ENCODE data around the gene RASSF8. TPM values are rescaled to one million over a fixed set of nuclear protein-coding genes. Genes with fewer than 3 reads are reported as not detected.
A peak's percentile ranks its signal among the peaks of the same experiment; 100 is the strongest.

RASSF8 gene, protein sequence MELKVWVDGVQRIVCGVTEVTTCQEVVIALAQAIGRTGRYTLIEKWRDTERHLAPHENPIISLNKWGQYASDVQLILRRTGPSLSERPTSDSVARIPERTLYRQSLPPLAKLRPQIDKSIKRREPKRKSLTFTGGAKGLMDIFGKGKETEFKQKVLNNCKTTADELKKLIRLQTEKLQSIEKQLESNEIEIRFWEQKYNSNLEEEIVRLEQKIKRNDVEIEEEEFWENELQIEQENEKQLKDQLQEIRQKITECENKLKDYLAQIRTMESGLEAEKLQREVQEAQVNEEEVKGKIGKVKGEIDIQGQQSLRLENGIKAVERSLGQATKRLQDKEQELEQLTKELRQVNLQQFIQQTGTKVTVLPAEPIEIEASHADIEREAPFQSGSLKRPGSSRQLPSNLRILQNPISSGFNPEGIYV
- total RNA-seq, result 31.4 and 43.3 TPM in 2 replicates

DNA sequence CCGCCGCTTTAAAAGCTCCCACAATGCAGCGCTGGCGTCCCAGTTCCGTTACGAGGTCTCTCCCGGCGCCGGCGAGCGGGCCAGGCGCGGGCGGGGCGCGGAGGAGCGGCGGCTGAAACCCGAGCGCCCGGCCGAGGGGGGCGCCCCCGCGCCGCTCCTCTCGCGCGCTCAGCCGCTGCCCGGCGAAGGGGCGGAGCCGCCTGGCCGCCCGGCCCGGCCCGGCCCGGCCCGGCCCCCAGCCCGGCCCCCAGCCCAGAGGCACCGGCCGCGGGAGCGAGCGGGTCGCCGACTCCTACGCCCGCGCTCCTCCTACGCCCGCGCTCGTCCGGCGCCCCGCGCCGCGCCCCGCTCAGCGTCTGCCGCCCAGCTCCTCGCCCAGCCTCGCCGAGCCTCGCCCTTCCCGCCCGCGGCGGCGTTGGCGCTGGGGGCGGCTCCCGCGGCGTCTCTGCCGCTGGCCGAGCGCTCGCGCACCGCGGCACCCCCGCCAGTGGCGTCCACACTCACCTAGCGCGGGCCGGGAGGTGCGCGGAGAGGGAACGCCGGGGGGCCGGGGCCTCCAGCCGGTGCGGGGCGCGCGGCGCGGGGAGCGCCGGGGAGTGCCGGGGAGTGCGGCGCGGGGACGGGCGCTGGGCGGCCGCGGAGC is at the start of gene RASSF8:
RASSF8 (plus strand) TSS at position 255 of the 643 bp plus-strand sequence. CDS start 96,662 bp downstream, outside the sequence.
- peak; percentile 83 to 87 for DNase-seq (ENCODE audit: low read depth in 2 of 2)

DNA sequence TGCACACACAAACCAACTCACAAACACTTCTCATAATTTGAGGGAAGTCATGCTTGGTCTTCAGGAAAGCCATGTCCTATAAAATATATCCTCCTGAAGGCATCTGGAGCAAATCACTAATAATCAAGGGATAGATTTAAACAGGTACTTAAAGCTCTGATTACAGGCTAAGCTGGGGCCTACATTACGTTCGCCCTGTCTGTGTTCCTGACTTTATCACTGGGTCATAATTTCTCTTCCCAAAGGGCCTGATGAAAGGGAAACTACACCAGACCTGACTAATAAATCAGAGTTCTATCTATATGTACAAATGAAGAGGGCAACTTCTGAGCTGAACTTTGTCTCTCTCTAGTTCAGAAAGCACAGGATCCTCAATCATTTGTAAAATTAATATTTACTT is 43.9 kb upstream of the RASSF8 start:
- DNase-seq (ENCODE audit: low read depth in 2 of 2), result no peak

DNA sequence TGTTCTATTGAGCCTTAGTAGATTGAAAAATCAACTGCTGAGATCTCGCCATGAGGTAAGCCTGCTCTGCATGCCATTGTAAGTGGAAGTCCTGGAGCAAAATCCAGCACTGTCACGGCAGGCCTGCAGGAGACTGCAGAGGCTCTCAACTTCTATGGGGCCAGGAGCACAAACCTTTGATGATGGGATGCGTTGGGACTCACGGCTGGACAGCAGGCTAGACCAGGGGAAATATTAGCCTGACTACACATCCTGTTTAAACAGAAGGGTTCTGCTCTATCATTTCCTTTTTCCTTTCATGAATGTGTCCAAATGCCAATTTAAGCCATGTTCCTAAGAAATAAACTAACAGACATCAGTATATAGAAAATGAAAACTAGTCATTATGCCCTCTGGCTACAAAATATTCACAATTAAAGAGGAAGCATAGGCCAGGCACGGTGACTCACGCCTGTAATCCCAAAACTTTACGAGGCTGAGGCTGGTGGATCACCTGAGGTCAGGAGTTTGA is 33.9 kb upstream of the RASSF8 start:
- peak; percentile 96 to 97 for DNase-seq (ENCODE audit: low read depth in 2 of 2)

DNA sequence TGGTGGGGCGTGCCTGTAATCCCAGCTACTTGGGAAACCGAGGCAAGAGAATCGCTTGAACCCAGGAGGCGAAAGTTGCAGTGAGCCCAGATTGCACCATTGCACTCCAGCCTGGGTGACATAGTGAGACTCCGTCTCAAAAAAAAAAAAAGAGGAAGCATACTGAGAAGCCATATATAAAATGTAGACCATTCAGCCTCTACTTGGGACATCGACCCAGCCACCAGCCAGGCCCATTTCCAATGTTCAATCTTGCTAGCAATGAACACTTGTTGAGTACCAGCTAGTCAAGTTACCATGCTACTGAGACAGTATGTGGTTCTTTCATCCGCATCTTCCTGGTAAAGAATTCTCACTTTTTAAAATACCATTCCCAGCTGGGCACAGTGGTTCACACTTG is 33.4 kb upstream of the RASSF8 start:
- DNase-seq (ENCODE audit: low read depth in 2 of 2), result no peak

DNA sequence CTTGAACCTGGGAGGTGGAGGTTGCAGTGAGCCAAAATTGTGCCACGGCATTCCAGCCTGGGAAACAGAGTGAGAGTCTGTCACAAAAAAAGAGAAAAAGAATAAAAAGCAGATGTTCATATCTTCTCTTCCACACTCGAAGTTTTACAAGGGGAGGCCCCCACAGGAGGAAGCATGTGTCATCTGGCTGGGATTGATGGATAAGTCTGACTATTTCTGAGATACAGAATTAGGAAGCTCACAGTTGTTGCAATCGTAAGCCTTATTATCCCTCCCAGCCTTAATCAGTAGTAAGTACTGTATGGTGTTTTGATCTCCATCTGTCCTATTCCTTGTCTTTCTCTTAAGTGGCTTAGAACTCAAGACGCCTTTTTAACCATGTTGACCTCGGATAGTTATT is 31.9 kb upstream of the RASSF8 start:
- peak in 1 of 2 donors; percentile 31 for DNase-seq (ENCODE audit: low read depth in 2 of 2)

DNA sequence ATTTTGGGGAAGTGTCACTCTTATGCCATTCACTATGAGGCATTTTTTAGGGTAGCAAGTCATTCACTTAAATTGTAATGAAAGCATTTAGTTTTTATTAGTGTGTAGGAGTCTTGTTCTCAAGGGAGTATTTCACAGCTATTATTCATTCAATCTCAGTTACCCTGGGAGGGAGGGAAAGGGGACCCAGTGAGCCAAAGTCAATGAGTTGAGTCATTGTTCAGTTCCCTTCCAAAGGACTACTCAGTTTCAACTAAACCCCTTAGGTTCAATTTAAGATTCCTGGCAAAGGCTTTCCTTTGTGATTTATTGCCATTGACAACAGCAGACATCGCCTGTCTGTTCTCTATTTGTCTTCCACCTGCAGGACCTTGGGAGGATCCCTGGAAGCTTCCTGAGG is 29.3 kb upstream of the RASSF8 start:
- DNase-seq (ENCODE audit: low read depth in 2 of 2), result no peak

DNA sequence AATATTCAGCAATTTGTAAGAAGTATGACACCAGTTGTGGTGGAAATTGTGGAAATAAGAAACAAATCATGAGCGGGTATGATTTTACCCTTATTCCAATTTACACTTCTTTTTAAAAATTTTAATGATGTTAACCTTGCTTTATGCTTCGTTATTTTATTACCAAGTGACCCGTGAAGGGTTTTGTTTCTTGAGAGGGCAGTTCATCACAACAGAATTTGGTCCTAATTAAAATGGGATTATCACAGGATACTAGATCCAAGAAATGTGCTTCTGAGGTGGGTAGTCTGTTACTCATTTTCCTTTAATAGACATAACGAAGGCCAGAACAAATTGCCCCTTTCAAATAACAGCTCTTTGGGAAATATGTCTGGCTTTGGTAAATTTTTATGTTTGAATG is 25.5 kb upstream of the RASSF8 start:
- DNase-seq (ENCODE audit: low read depth in 2 of 2), result no peak

DNA sequence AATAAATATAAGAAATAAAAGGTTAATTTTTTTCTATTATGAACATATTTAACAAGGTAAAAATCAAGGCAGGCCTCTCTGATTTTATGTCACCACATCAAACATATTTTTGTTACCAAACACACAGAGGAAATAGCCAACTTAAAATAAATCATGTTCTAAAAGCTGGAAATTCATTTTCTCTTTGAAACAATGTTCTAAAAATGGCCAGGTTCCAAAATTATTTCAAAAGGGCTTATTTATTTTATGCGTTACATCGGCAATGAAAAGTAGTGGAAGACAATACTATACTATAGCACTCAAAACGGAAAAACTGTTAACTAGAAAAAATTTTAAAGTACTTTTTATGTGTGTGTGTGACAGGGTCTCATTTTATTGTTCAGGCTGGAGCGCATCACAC is 24.0 kb upstream of the RASSF8 start:
- DNase-seq (ENCODE audit: low read depth in 2 of 2), result peak in 1 of 2 donors; percentile 67

DNA sequence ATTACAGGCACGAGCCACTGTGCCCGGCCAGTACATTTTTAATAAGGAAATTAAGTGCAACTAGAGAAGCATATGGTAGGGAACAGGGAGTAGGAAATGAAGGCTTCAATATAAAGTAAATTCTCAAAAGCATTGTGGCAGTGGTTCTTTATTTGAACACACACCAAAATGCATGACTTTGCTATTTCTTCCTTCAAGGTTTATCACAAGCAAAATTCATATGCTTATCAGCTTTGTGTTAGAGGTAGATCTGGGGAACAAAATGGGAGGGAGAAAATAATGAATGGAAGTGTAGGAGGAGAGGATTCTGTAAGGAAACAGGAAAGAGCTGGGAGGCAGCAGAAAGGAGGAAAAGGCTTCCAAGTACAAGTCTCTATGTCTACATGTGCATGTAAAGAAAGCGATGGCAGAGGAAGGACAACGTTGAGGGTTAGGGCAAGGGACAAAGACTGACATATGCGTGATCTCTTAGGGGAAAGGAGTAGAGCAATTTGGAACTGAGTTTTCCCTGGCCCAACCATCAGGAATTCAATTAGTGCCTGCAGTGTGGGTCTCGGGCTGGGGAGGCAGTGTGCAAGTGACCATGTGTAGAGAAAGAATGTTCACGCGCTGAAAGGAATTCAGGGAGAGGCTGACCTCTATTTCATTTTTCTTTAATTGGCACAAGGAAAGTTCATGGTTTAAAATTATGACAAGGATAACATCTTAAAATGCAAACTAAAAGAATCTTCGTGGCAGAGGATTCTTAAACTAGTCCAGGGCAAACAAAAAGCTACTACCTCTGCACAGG is 22.9 kb upstream of the RASSF8 start:
- no peak for DNase-seq (ENCODE audit: low read depth in 2 of 2)

DNA sequence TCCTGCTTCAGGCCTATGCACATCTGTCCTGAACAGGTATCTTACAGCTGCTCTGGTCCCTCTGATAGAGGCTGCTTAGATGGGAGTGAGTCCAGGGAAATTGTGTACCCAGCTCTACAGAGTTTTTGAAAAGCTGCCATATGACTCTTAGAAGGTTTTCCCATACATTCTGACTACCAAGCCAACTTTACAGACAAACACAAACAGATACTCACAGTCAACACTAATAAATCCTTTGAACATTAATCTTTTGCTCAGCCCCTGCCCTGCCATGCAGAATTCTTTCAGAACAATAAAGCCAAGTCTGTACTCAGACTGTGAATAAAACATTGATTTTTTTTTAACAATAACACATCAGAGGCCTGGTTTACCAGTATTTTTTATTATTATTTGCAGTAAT is 21.4 kb upstream of the RASSF8 start:
- DNase-seq (ENCODE audit: low read depth in 2 of 2), result no peak

DNA sequence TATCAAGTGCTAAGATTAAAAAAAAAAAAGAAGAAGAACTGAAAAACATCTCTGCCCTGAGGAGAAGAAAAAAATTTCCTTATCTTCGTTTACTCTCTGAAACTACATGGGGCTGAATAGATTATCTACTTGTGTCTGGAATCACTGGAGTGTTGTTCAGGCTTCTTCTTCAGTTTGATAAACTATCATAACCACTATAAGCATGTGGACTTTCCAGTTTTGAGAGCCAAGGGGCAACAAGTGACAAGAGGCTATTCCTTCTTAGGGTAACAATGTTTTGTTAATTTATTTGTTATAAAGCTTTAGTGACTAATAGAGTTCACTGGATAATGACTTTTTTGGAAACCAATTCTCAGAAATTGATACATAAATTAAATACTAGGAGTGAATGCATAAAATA is 19.9 kb upstream of the RASSF8 start:
- DNase-seq (ENCODE audit: low read depth in 2 of 2), result no peak

DNA sequence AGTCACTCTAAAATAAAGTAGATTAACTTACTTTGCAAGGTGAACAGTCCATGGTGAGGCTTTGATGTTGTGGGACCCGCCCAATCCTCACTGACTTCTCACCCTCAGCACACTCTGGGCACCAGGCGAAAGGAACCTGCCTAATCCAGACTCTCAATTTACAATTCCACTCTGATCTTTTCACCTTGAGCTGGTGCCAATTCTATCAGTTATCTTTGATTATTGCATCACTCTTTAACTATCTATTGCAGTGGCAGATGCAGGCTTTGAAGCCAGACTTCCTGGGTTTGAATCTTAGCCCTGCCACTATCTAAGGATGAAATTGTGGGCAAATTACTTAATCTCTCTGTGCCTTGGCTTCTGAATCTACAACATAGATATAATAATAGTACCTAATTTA is 18.9 kb upstream of the RASSF8 start:
- no peak for DNase-seq (ENCODE audit: low read depth in 2 of 2)

DNA sequence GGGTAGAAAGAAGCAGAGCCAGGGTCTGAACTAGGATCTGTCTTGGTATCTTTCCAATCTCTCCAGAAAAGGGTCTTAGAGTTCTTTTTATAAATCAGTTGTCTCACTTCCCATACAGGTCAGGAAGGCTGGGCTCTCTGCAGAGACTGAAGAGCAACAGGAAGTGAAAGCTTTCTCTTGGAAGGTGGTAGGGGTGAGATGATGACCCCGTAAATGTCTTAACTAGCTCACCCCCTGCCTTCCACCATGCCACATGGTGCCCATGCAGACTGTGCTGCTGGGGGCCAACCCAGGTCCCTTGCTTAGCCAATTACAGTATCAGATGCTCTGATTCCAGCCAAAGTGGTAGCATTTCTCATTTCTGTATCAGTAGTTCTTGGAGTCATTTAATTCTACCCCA is 17.6 kb upstream of the RASSF8 start:
- DNase-seq (ENCODE audit: low read depth in 2 of 2), result no peak

DNA sequence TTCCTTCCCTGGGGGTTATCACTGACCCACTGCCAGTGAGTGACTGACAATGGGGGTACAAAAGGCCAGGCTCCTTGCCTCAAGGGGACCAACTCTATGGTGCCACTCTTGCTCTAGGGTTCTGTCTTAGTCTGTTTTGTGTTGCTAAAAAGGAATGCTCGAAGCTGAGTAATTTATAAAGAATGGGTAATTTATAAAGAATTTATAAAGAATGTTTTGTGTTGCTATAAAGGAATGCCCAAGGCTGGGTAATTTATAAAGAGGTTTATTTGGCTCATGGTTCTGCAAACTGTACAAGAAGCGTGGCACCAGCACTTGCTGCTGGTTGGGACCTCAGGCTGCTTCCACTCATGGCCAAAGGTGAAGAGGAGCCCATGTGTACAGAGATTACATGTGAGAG is 15.8 kb upstream of the RASSF8 start:
- no peak for DNase-seq (ENCODE audit: low read depth in 2 of 2)

DNA sequence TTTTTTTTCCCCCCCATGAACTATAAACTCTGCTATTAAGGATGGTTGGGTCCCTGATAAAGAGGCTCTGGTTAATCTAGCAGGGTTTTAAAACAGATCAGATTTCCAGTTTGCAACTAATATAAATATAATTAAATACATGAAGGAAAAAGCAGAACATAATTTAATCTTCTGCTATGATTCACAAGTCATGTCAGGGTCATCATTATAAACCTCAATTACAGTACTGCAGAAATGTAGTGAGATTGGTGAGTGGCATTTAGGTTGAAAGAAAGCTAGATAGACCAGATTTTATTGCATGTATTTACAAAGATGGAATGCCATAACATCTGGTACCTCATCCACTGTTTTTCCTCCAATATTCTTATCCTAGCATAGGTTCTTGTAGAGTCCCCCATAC is 14.5 kb upstream of the RASSF8 start:
- no peak for DNase-seq (ENCODE audit: low read depth in 2 of 2)

DNA sequence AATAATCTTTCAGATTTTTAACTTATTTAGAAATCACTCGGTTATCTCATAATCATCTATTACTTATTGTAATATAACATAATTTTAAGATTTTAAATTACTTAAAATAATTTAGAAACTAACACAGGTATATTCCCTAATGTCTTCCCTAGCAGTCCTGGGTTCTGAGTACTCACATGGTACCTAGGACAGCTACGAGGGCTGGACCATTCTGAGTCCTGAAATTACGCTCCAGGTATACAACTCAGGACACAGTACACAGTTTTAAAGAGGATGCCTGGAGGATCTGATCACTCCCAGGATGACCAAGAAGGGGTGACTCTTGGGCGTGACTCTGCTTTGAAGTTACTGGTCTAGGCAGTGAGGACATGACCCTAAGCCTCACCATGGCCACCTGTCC is 9.1 kb upstream of the RASSF8 start:
- DNase-seq (ENCODE audit: low read depth in 2 of 2), result no peak

DNA sequence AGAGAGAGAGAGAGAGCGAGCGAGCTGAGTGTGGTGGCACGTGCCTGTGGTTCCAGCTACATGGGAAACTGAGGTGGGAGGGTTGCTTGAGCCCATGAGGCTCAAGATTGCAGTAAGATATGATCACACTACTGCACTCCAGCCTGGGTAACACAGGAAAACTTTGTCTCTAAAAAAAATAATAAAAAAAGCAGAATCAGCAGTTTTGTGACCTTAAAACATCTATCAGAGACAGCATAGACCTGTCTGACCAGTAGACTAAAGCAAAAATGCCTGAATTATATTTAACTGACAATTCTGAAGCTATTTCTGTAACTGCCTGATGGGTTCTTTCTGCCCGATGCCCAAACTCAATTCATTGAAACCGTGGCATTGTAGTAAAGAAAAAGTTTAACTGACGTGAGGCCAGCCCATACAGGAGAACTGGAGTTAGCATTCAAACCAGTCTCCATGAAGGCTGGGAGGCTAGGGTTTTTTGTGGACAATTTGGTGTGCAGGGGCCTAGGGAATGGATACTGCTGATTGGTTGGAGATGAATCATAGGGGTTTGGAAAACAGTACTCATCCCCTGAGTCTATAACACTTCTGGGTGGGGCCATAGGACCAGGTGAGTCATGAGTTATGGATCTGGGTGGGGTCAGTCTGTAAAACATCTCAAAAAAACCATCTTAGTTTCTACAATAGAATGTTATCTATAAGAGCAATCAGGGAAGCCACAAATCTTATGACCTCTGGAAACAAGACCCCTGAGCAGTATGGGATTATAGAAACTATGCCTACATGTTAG is 8.0 kb upstream of the RASSF8 start:
- no peak for DNase-seq (ENCODE audit: low read depth in 2 of 2)

DNA sequence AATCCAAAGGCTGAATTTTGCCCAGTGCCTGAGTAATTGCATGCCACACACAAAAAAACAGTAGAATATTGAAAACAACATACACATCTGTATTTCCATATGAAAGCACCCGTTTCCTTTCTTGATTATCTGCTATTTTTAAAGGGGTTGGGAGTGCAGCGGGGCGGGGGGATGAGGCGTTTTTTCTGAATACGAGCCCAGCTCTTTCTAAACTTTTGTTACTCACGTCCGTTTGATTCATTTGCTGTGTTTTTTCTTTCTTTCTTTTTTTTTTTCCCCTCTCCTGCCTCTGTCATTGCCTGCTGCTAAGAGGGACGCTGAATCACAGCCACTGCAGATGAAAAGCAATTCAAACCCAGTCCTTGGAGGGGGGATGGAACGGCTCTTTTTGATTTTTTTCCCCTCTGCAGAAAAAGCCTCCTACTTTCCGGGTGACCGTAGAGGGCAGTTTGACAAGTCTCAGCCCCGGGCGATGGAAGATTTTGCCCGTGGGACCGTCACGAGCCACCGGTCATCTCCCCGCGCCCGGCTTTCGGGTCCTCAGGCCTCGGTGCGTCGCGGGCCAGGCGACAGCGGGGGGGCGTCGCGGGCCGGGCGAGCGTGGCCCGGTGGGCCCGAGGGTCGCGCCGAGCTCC is 572 bp upstream of the RASSF8 start:
- peak; percentile 85 to 89 for DNase-seq (ENCODE audit: low read depth in 2 of 2)

DNA sequence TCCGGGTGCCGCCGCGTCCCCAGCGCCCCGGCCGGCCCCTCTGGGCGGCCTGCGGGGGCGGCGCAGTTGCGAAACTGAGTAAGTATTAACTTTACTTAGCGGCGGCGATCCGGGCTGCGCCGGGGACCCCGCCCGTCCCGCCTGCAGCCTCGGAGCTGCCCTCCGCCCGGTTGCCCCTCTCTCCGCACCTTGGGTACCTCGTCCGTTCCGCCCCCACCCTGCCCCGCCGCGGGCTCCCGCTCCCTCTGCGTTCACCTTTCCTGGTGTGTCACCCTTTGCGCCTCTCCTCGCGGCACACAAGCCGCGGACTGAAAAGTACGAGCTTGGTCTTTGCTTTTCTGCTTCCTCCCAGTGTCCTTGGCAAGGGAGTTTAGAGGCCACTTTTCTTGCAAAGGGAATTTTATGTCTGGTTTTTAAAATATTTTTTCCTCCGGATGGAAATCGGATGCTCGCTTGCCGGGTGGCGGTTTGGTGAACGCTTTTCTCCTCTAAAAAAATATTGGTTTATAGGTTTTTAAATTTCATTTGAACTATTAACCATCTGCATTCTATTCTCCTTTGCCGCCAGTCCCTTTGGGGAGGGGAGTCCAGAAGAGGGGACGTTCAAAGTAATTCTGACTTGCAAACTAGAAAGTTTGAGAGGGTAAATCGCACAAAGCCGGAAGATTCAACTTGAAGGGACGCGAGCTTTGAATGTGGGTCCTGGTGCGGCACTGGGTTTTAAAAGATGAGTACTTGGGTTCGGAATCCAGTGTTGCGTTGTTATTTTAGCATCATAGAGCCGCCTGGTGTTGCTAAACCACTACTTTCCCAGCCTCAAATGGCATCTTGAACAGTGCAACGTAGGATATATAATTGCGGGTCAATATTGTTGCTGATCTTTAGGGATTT is 834 bp downstream of the RASSF8 start:
- peak; percentile 67 to 75 for DNase-seq (ENCODE audit: low read depth in 2 of 2)

DNA sequence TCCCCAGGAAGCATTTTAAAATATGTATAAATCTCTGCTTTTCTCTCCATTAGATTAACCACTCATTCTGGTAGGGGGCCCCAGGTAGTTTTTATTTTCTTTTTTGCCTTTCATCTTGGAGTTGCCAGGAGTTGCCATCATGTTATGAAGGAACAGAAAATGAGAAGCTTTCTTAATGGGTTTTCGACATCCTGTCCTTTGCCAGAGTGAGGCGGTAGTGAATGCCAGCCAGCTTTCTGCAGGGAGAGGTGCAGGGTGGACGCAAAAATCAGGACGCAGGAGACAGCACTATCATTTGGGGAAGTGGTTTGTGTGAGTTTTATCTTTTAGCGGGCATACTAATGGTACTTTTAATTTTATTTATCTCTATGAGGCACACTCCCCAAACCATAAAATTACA is 1.7 kb downstream of the RASSF8 start:
- peak in 1 of 2 donors; percentile 46 for DNase-seq (ENCODE audit: low read depth in 2 of 2)
